Activated CD4-positive, alpha-beta T cell treated with anti-CD3 and anti-CD28 coated beads, Interleukin-2, amount 10 ng/mL, durations not matched to agents 7 days and 5 days (primary cell): ENCODE measurements around the gene KCTD21. TPM values are rescaled to one million over a fixed set of nuclear protein-coding genes. Genes with fewer than 3 reads are reported as not detected.
"Not testable (repeated sequence)": the region's sequence is repeated elsewhere in the genome, so short reads cannot be mapped to it uniquely, and the experiment has no call there.

Source experiments
- CTCF ChIA-PET: fragments of 350-600 bp; sonication (Branson Sonifier 250); formaldehyde crosslinking; loops from one replicate; lab custom pipeline; 2021; ENCODE audit warnings: antibody characterized with exemption; lab: Charles Lee
- POLR2A ChIA-PET: fragments of 350-600 bp; sonication (Branson Sonifier 250); formaldehyde crosslinking; loops from one replicate; lab custom pipeline; 2021; ENCODE audit warnings: antibody characterized with exemption; lab: Charles Lee
- DNase-seq: peaks from one replicate; pipeline ENCODE4 v3.0.0-alpha.2; 2020
- H3K27ac Mint-ChIP-seq: one replicate; pipeline ENCODE4 v1.8.0; 2021; ENCODE audit warnings: mild to moderate bottlenecking, moderate library complexity, mixed read lengths
- H3K27me3 Mint-ChIP-seq: one replicate; pipeline ENCODE4 v1.8.0; 2021; ENCODE audit warnings: mixed read lengths
- H3K36me3 Mint-ChIP-seq: one replicate; pipeline ENCODE4 v1.8.0; 2021; ENCODE audit warnings: low read depth, mixed read lengths
- H3K4me1 Mint-ChIP-seq: one replicate; pipeline ENCODE4 v1.8.0; 2021; ENCODE audit warnings: mixed read lengths
- H3K4me3 Mint-ChIP-seq: one replicate; pipeline ENCODE4 v1.8.0; 2021; ENCODE audit warnings: mild to moderate bottlenecking, moderate library complexity, mixed read lengths
- H3K9me3 Mint-ChIP-seq: one replicate; pipeline ENCODE4 v1.8.0; 2021; ENCODE audit warnings: mixed read lengths
- total RNA-seq, 2 experiments: library from RNA; stranded (reverse); gene quantifications; one replicate each; pipeline ENCODE4 v1.2.3, GENCODE V29; 2021

The KCTD21 gene
- 1 to 10 TPM; 8.9 TPM for total RNA-seq

DNA sequence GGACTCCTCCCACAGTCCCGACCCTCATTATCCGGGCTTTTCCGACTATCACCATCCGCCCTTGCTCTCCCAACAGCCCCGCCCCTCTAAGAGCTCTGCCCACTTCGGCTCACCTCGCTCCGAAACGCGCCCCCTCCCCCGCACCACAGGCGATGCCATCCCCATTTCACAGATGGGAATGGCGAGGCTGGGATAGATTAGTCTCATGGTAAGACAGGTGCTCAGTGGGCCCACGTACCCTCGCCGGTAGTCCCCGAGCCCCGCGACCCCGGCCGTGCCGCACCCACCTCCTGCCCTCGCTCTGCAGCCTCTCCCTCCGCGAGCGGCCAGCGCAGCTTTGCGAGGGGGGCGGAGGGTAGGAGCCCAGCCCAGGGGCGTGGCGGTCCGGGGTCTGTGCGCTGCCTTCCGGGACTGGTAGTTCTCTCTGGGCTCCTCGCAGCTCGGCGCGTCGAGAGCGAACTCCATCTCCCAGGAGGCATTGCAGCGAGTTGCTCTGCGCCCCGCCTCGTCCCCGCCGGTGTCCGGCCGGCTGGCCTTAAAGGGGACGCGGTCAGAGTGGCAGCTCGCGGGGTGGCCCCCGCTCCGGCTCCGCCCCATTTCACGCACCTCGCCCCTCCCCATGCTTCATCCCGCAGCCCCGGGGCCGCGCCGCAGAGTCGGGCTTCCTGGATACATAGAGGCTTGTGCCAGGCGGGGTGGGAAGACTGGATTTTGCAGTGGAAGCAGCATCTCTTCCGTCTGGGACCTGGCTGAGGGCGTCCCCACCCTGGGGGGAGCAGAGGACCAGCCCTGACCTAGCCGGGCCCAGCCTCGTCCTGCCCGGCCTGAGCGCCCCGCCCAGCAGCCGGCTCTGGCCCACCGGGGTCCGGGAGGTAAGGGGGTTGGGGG, at the start of gene KCTD21, which contains the start of gene USP35:
KCTD21 (minus strand) TSS at position 341 of the 888 bp plus-strand sequence. CDS start 14,072 bp downstream, outside the sequence.
USP35 (plus strand) TSS at position 634 of the 888 bp plus-strand sequence. CDS start 7,327 bp downstream, outside the sequence.
- ChIA-PET CTCF (interaction anchor here (0.6 to 2.5 kb wide), 12 partner anchors 10 to 376 kb away, joined by 3 to 12 read pairs (median 4); no protein-coding TSS in a partner anchor), POLR2A (interaction anchor here (0.7 to 1.6 kb wide), 2 partner anchors 48 to 49 kb away, joined by 3 to 4 read pairs; partner anchors contain the start of gene ALG8)
- Mint-ChIP-seq H3K4me3 (peak within 1 kb of the TSS; percentile 90), H3K27me3 (no peaks in the 10 kb centered on the region), H3K9me3 (no peaks in the 10 kb centered on the region), H3K27ac (peak within 1 kb of the TSS; percentile 89), H3K4me1 (peaks cover 56% of the 10 kb centered on the region), H3K36me3 (peaks cover 19% of the 10 kb centered on the region)
- DNase-seq: peak; percentile 94

DNA sequence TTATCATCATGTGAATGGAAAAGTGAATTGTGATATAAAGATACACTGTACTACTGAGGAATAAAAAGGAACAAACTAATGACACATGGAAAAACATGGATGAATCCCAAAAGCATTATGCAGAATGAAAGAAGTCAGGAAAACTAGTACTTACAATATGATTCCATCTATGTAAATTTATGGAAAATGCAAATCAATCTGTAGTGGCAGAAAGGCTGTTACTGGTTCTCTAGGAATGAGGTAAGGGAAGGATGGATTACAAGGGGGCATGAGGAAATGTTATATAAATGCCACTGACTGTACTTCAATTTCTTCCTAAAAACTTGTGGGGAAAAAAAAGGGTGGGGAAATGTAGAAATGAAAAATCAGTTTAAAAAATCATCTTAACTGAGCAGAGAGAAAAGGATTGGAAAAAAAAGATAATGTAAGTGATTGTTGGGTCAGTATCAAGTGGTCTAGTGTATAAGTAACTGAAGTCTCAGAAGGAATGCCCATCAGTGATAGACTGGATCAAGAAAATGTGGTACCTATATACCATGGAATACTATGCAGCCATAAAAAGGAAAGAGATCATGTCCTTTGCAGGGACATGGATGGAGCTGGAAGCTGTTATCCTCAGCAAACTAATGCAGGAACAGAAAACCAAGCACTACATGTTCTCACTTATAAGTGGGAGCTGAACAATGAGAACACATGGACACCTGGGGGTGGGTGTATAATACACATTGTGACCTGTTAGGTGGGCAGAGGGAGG, 49.0 kb upstream of the KCTD21 start:
- DNase-seq: no peak
- POLR2A ChIA-PET: no interaction called here
- Mint-ChIP-seq H3K36me3 (peaks cover 50% of the 10 kb centered on the region), H3K9me3 (peaks cover 32% of the 10 kb centered on the region), H3K27ac (no peak overlapping the region), H3K4me1 (no peaks in the 10 kb centered on the region), H3K27me3 (no peaks in the 10 kb centered on the region), H3K4me3 (no peak overlapping the region)
- CTCF ChIA-PET: interaction anchor here (1.2 to 1.7 kb wide), 2 partner anchors 9 to 327 kb away, joined by 3 to 8 read pairs; no protein-coding TSS in a partner anchor

DNA sequence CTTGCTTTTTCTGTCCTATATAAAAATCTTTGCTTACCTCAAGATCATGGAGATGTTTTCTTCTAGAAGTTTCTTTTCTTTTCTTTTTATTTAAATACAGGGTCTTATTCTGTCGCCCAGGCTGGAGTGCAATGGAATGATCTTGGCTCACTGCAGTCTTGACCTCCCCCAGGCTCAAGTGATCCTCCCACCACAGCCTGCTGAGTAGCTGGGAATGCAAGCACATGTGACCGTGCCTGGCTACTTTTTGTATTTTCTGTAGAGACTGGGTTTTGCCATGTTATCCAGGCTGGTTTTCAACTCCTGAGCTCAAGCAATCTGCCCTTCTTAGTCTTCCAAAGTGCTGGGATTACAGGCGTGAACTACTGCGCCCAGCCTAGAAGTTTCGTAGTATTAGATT, 45.6 kb upstream of the KCTD21 start:
- no peak for DNase-seq
- POLR2A ChIA-PET: no interaction called here
- peaks cover 45% of the 10 kb centered on the region for H3K36me3 Mint-ChIP-seq
- H3K9me3 Mint-ChIP-seq: peaks cover 11% of the 10 kb centered on the region
- CTCF ChIA-PET: no interaction called here
- no peaks in the 10 kb centered on the region for H3K27me3 Mint-ChIP-seq
- peaks cover 21% of the 10 kb centered on the region for H3K4me1 Mint-ChIP-seq
- H3K4me3 Mint-ChIP-seq: no peak overlapping the region
- H3K27ac Mint-ChIP-seq: no peak overlapping the region

- H3K4me3 Mint-ChIP-seq, H3K27me3 Mint-ChIP-seq, DNase-seq, H3K27ac Mint-ChIP-seq, POLR2A ChIA-PET: not testable (repeated sequence)
- peaks cover 11% of the 10 kb centered on the region for H3K9me3 Mint-ChIP-seq
- peaks cover 30% of the 10 kb centered on the region for H3K4me1 Mint-ChIP-seq
- H3K36me3 Mint-ChIP-seq: peaks cover 42% of the 10 kb centered on the region
- CTCF ChIA-PET: interaction anchor here (0.6 kb wide), 1 partner anchor 20 kb away, joined by 3 read pairs; no protein-coding TSS in a partner anchor
These were observed 44.6 kb upstream of the KCTD21 start for GRCh38 chr11:78233046-78233445.

DNA sequence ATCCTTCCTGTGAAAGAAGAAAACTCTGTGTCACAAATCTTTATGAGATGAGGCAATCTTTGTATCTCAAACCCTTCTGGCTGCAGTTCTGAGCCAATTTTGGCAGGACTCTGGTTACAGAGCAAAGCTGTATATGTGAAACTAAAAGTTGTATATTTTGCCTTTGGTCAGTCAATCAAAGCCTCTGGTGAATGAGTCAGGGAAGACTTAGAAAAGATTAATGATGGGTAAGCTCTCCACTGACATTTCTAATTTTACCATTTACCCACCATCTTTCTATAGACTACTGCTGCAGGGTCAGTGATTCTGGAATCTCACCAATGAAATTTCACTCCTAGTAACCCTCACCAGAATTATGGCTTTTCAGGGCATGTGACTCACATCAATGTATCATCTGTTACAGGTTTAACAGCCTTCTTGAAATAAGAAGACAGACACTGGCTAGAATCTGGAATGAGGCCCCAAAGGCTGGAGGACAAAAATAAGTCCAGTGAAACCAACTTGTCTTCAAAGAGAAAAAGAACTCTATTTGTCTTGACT, 43.6 kb upstream of the KCTD21 start:
- peaks cover 3% of the 10 kb centered on the region for H3K9me3 Mint-ChIP-seq
- H3K36me3 Mint-ChIP-seq: peaks cover 37% of the 10 kb centered on the region
- DNase-seq: no peak
- no peak overlapping the region for H3K4me3 Mint-ChIP-seq
- ChIA-PET POLR2A (no interaction called here), CTCF (interaction anchor here (0.6 kb wide), 2 partner anchors 221 to 312 kb away, joined by 3 to 4 read pairs; no protein-coding TSS in a partner anchor)
- H3K4me1 Mint-ChIP-seq: peaks cover 40% of the 10 kb centered on the region
- H3K27ac Mint-ChIP-seq: no peak overlapping the region
- H3K27me3 Mint-ChIP-seq: no peaks in the 10 kb centered on the region

DNA sequence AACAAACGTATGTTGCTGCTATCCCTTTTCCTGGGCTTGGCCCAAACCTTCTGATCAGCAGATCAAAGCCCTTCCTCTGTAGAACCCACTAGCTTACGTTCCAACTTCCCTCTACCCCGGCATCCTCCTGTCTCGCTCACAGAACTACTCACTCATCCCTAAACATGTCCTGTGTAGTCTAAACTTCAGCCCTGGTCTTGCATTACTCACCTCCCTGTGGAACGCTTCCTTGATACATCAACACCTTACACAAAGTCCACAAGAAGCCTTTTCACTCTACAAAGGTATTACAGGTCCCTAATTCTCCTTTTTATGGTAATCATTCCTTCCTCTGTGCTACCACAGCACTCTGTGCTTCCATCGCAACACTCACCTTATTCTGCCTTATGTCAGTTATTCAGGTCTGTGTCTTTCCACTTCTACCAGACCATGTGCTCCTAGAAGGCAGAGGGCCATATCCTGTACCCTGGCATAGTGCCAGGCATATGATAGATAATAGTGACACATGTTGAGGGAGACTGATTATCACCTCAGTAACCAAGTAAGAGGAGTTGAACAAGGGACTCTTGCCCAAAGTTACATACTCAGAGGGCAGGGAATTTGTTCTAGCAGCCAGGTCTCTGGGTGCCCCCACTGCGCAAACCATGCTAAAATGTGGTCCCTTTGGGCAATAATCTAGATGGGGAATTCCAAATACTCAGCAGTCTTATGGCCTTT, 41.9 kb upstream of the KCTD21 start:
- peaks cover 50% of the 10 kb centered on the region for H3K4me1 Mint-ChIP-seq
- ChIA-PET POLR2A (no interaction called here), CTCF (interaction anchor here (0.6 kb wide), 1 partner anchor 88 kb away, joined by 4 read pairs; no protein-coding TSS in a partner anchor)
- no peaks in the 10 kb centered on the region for H3K27me3 Mint-ChIP-seq
- H3K4me3 Mint-ChIP-seq: no peak overlapping the region
- peak overlapping the region; percentile 3 for H3K27ac Mint-ChIP-seq
- H3K36me3 Mint-ChIP-seq: peaks cover 31% of the 10 kb centered on the region
- H3K9me3 Mint-ChIP-seq: no peaks in the 10 kb centered on the region
- DNase-seq: no peak

DNA sequence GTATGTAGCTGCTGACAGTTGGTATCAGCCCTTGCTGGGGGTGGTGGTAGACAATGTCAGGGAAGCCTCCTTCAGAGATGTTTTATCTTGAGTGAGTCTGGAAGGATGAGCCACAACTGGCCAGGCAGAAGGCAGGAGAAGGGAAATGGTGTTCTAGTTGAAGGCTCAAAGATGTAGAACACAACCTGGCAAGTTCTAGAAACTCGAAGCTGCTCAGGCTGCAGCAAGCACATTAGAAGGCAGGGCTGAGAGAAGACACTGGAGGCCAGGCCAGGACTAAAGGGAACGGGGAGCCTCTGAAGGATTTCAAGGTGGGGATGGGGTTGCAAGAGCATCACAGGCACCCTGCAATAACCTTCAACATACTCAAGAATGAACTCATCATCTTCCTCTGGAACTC, 40.7 kb upstream of the KCTD21 start:
- H3K27ac Mint-ChIP-seq: no peak overlapping the region
- CTCF ChIA-PET: interaction anchor here (1.7 to 1.9 kb wide), 2 partner anchors 37 to 335 kb away, joined by 4 to 5 read pairs; no protein-coding TSS in a partner anchor
- no peak overlapping the region for H3K4me3 Mint-ChIP-seq
- no peaks in the 10 kb centered on the region for H3K27me3 Mint-ChIP-seq
- peaks cover 55% of the 10 kb centered on the region for H3K4me1 Mint-ChIP-seq
- H3K36me3 Mint-ChIP-seq: peaks cover 37% of the 10 kb centered on the region
- POLR2A ChIA-PET: no interaction called here
- DNase-seq: no peak
- H3K9me3 Mint-ChIP-seq: no peaks in the 10 kb centered on the region

DNA sequence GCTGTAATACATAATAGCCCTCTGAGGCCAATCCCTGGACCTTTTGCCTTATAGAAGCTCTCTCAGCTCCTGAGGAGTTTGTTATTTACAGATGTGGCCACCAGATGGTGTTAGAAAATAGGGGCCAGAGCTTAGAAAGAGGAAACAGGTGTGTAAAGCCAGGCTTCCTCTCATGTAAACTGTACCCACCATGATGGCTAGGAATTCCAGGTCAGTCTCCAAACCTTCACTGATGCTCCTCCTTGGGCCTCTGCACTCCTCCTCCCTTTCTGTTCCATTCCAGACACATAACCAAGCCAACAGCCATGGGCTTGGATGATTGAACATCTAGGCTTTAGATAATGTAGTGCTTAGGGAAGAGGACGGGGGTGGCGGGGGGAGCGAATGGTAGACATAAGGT, 40.0 kb upstream of the KCTD21 start:
- DNase-seq: peak; percentile 49
- Mint-ChIP-seq H3K36me3 (peaks cover 36% of the 10 kb centered on the region), H3K27ac (no peak overlapping the region), H3K4me1 (peaks cover 57% of the 10 kb centered on the region), H3K27me3 (no peaks in the 10 kb centered on the region), H3K9me3 (no peaks in the 10 kb centered on the region), H3K4me3 (no peak overlapping the region)
- CTCF ChIA-PET: interaction anchor here (0.8 to 1.9 kb wide), 17 partner anchors 9 to 357 kb away, joined by 3 to 8 read pairs (median 4); no protein-coding TSS in a partner anchor
- POLR2A ChIA-PET: no interaction called here

- Mint-ChIP-seq H3K36me3 (peaks cover 40% of the 10 kb centered on the region), H3K4me3 (no peak overlapping the region), H3K4me1 (peaks cover 57% of the 10 kb centered on the region), H3K27ac (no peak overlapping the region), H3K27me3 (no peaks in the 10 kb centered on the region), H3K9me3 (no peaks in the 10 kb centered on the region)
- CTCF ChIA-PET: interaction anchor here (0.8 to 1.9 kb wide), 18 partner anchors 8 to 358 kb away, joined by 3 to 8 read pairs (median 4); no protein-coding TSS in a partner anchor
- POLR2A ChIA-PET: interaction anchor here (0.9 kb wide), 1 partner anchor 336 kb away, joined by 3 read pairs; no protein-coding TSS in a partner anchor
- no peak for DNase-seq
These were observed 39.5 kb upstream of the KCTD21 start for GRCh38 chr11:78227921-78228320.

GRCh38 chr11:78226684-78227680, 38.6 kb upstream of the KCTD21 start:
- peaks cover 43% of the 10 kb centered on the region for H3K36me3 Mint-ChIP-seq
- POLR2A ChIA-PET: interaction anchor here (0.9 kb wide), 1 partner anchor 337 kb away, joined by 3 read pairs; no protein-coding TSS in a partner anchor
- no peak overlapping the region for H3K4me3 Mint-ChIP-seq
- no peaks in the 10 kb centered on the region for H3K27me3 Mint-ChIP-seq
- peaks cover 57% of the 10 kb centered on the region for H3K4me1 Mint-ChIP-seq
- CTCF ChIA-PET: interaction anchor here (0.9 to 1.9 kb wide), 10 partner anchors 11 to 359 kb away, joined by 3 to 8 read pairs (median 4); no protein-coding TSS in a partner anchor
- no peak for DNase-seq
- peak overlapping the region; percentile 86 for H3K27ac Mint-ChIP-seq
- no peaks in the 10 kb centered on the region for H3K9me3 Mint-ChIP-seq
